Measurements from ENCODE around the gene SKIC3. TPM values are rescaled to one million over a fixed set of nuclear protein-coding genes. Genes with fewer than 3 reads are reported as not detected.

Gene SKIC3
- total and polyA plus RNA-seq, 4 donors: 13.4 to 53.8 (median 29.0) TPM

DNA sequence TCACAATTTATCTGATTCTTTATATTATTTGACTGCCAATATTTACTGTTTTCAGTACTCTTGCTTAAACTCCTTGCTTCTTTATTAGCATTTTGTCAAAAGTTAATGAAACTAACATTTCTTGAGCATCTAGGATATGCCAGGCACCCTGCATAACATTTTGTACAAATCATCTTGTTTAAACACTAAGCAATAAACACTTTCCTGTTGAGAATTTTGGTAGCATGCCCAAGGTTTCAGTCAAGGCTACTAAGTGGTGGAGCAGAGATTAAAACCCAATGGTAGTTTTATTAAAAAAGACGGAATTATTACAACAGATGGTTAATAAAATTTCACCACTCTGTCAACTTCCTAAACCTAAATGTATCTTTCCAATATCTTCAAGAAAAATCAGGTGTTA lies 43.2 kb downstream of the SKIC3 start:
- Histone ChIP-seq H3K9me3 (ENCODE audit: control insufficient read depth in 4 of 4, low read length in 3 of 4) (no peaks in the 10 kb centered on the region), H3K9ac (ENCODE audit: low read depth in 1 of 2, low read length in 2 of 2) (no peak overlapping the region), H3K36me3 (ENCODE audit: control insufficient read depth in 4 of 4, insufficient read depth in 3 of 4, low read depth in 1 of 4, low read length in 3 of 4) (peaks cover 5 to 48% (median 39%) of the 10 kb centered on the region in 4 donors), H3K4me3 (ENCODE audit: low read depth in 1 of 3, low read length in 3 of 3) (no peak overlapping the region), H3K27me3 (ENCODE audit: control insufficient read depth in 4 of 4, insufficient read depth in 4 of 4, low read length in 3 of 4) (no peaks in the 10 kb centered on the region), H3K4me1 (ENCODE audit: control insufficient read depth in 4 of 4, insufficient read depth in 4 of 4, low read length in 3 of 4) (peaks cover 2 to 7% (median 4%) of the 10 kb centered on the region in 4 donors), H3K27ac (ENCODE audit: low read depth in 1 of 2, low read length in 2 of 2) (no peak overlapping the region)
- TF ChIP-seq, protein P1, sequence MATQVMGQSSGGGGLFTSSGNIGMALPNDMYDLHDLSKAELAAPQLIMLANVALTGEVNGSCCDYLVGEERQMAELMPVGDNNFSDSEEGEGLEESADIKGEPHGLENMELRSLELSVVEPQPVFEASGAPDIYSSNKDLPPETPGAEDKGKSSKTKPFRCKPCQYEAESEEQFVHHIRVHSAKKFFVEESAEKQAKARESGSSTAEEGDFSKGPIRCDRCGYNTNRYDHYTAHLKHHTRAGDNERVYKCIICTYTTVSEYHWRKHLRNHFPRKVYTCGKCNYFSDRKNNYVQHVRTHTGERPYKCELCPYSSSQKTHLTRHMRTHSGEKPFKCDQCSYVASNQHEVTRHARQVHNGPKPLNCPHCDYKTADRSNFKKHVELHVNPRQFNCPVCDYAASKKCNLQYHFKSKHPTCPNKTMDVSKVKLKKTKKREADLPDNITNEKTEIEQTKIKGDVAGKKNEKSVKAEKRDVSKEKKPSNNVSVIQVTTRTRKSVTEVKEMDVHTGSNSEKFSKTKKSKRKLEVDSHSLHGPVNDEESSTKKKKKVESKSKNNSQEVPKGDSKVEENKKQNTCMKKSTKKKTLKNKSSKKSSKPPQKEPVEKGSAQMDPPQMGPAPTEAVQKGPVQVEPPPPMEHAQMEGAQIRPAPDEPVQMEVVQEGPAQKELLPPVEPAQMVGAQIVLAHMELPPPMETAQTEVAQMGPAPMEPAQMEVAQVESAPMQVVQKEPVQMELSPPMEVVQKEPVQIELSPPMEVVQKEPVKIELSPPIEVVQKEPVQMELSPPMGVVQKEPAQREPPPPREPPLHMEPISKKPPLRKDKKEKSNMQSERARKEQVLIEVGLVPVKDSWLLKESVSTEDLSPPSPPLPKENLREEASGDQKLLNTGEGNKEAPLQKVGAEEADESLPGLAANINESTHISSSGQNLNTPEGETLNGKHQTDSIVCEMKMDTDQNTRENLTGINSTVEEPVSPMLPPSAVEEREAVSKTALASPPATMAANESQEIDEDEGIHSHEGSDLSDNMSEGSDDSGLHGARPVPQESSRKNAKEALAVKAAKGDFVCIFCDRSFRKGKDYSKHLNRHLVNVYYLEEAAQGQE (IDR thresholded peaks at IDR 0.05): no peak
- TF ChIP-seq HNF4G (IDR thresholded peaks at IDR 0.05): no peak
- TF ChIP-seq, protein P2, sequence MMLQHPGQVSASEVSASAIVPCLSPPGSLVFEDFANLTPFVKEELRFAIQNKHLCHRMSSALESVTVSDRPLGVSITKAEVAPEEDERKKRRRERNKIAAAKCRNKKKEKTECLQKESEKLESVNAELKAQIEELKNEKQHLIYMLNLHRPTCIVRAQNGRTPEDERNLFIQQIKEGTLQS (IDR thresholded peaks at IDR 0.05): no peak
- no peak for TF ChIP-seq TAF1 (conservative IDR thresholded peaks at IDR 0.05)
- TF ChIP-seq, protein P3, sequence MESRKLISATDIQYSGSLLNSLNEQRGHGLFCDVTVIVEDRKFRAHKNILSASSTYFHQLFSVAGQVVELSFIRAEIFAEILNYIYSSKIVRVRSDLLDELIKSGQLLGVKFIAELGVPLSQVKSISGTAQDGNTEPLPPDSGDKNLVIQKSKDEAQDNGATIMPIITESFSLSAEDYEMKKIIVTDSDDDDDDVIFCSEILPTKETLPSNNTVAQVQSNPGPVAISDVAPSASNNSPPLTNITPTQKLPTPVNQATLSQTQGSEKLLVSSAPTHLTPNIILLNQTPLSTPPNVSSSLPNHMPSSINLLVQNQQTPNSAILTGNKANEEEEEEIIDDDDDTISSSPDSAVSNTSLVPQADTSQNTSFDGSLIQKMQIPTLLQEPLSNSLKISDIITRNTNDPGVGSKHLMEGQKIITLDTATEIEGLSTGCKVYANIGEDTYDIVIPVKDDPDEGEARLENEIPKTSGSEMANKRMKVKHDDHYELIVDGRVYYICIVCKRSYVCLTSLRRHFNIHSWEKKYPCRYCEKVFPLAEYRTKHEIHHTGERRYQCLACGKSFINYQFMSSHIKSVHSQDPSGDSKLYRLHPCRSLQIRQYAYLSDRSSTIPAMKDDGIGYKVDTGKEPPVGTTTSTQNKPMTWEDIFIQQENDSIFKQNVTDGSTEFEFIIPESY (IDR thresholded peaks at IDR 0.05): no peak
- no peak for TF ChIP-seq EGR1 (IDR thresholded peaks at IDR 0.05; ENCODE audit: low read depth in 2 of 2)
- no peak for TF ChIP-seq FOXA2 (IDR thresholded peaks at IDR 0.05)
- no peak for TF ChIP-seq FOXA1 (IDR thresholded peaks at IDR 0.05)
- TF ChIP-seq HNF4A (conservative IDR thresholded peaks at IDR 0.05): no peak
- TF ChIP-seq, protein P4, sequence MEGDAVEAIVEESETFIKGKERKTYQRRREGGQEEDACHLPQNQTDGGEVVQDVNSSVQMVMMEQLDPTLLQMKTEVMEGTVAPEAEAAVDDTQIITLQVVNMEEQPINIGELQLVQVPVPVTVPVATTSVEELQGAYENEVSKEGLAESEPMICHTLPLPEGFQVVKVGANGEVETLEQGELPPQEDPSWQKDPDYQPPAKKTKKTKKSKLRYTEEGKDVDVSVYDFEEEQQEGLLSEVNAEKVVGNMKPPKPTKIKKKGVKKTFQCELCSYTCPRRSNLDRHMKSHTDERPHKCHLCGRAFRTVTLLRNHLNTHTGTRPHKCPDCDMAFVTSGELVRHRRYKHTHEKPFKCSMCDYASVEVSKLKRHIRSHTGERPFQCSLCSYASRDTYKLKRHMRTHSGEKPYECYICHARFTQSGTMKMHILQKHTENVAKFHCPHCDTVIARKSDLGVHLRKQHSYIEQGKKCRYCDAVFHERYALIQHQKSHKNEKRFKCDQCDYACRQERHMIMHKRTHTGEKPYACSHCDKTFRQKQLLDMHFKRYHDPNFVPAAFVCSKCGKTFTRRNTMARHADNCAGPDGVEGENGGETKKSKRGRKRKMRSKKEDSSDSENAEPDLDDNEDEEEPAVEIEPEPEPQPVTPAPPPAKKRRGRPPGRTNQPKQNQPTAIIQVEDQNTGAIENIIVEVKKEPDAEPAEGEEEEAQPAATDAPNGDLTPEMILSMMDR (IDR thresholded peaks at IDR 0.05; ENCODE audit: low read depth, low read length, missing input control): no peak
- TF ChIP-seq GABPA (IDR thresholded peaks at IDR 0.05 in 1 of 2, conservative IDR thresholded peaks at IDR 0.05 in 1 of 2): no peak
- no peak for TF ChIP-seq YY1 (IDR thresholded peaks at IDR 0.05)
- no peak for TF ChIP-seq RAD21 (IDR thresholded peaks at IDR 0.05)
- no peak for DNase-seq (ENCODE audit: low spot score)
- WGBS: 96% methylated on average over 1 of the region's 1 CpG

DNA sequence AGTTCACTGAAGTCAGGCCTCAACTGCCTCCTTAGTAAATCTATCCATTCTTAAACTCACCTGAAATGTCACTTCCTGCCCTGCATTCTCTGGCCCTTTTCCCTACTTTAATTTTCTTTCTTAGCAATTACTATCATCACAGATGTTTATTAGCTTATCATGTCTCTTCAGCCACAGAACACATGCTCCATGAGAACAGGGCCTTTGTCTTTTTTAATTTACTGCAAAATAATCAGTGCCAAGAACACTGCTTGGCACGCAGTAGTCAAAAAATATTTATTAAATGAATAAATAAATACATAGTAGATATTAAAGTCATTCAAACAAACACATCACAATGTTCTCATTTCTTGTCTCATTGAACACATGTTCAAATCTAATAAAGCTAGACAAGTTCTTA lies 46.2 kb downstream of the SKIC3 start:
- TF ChIP-seq, protein P1 (IDR thresholded peaks at IDR 0.05): no peak
- TF ChIP-seq NR2F2 (IDR thresholded peaks at IDR 0.05): no peak
- TF ChIP-seq GABPA (IDR thresholded peaks at IDR 0.05 in 1 of 2, conservative IDR thresholded peaks at IDR 0.05 in 1 of 2): no peak
- TF ChIP-seq YY1 (IDR thresholded peaks at IDR 0.05): no peak
- no peak for TF ChIP-seq HNF4G (IDR thresholded peaks at IDR 0.05)
- TF ChIP-seq, protein P3 (IDR thresholded peaks at IDR 0.05): no peak
- TF ChIP-seq HNF4A (conservative IDR thresholded peaks at IDR 0.05): no peak
- TF ChIP-seq TAF1 (conservative IDR thresholded peaks at IDR 0.05): no peak
- TF ChIP-seq FOXA2 (IDR thresholded peaks at IDR 0.05): no peak
- TF ChIP-seq SP1 (IDR thresholded peaks at IDR 0.05): no peak
- TF ChIP-seq FOXA1 (IDR thresholded peaks at IDR 0.05): no peak
- no peak for TF ChIP-seq JUND (IDR thresholded peaks at IDR 0.05)
- Histone ChIP-seq H3K4me1 (ENCODE audit: control insufficient read depth in 4 of 4, insufficient read depth in 4 of 4, low read length in 3 of 4) (peaks cover 2 to 7% (median 4%) of the 10 kb centered on the region in 4 donors), H3K27ac (ENCODE audit: low read depth in 1 of 2, low read length in 2 of 2) (no peak overlapping the region), H3K36me3 (ENCODE audit: control insufficient read depth in 4 of 4, insufficient read depth in 3 of 4, low read depth in 1 of 4, low read length in 3 of 4) (peaks cover 2 to 39% (median 25%) of the 10 kb centered on the region in 4 donors), H3K4me3 (ENCODE audit: low read depth in 1 of 3, low read length in 3 of 3) (no peak overlapping the region), H3K27me3 (ENCODE audit: control insufficient read depth in 4 of 4, insufficient read depth in 4 of 4, low read length in 3 of 4) (no peaks in the 10 kb centered on the region), H3K9me3 (ENCODE audit: control insufficient read depth in 4 of 4, low read length in 3 of 4) (no peaks in the 10 kb centered on the region), H3K9ac (ENCODE audit: low read depth in 1 of 2, low read length in 2 of 2) (no peak overlapping the region)
- DNase-seq (ENCODE audit: low spot score): no peak
- WGBS: 83% methylated on average over 1 of the region's 1 CpG
